HG02610 (cell line): ENCODE data around the gene ADAD2.

ENCODE experiments used
- ATAC-seq: cut with Tn5 transposase; IDR thresholded peaks from one replicate; pipeline ENCODE4 v1.9.1; 2021; ENCODE audit warnings: mild to moderate bottlenecking, moderate library complexity; ENCODE audit not compliant: unreplicated experiment

ADAD2 gene

DNA sequence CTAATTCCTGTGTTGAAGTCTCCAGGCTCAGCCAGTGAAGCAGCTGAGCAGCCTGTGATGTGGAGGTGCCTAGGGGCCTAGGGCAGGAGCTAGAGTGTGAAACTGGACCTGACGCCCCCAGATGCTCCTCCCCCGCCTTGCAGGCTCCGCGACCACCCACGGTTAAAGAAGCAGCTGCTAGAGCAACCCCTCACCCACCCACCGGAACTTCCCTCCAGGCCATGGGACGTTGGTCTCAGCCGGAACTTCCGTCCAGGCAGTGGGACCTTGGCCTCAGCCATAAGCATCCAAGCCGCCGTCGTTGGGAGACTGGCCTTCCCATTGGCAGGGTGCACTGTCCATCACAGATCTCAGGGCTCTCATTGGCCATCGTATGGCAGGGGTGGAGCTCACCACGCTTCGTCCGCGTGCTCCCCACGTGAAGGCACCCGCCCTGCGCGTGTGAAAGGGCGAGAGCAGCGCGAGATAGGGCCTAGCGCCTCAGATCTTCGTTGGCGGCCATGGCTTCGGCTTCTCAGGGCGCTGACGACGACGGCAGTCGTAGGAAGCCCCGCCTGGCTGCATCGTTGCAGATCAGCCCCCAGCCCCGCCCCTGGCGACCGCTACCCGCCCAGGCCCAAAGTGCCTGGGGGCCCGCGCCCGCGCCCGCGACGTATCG is at the start of gene ADAD2:
Gene ADAD2 (plus strand): TSS at position 427 of the 658 bp plus-strand sequence. CDS start 74 bp downstream, at position 501.
- no peak for ATAC-seq

DNA sequence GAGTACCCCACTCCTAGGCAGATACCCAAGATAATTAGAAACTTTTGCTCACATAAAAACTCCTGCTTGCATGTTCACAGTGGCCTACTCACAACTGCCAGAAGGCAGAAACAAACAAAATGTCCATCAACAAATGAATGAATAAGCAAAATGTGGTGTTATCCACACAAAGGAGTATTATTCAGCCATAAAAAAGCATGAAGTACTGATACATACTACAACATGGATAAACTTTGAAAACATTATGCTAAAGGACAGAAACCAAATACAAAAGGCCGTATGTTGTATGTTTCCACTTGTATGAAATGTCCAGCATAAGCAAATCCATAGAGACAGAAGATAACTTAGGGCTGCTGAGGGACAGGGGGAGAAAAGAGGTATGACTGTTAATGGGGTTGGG is 47.9 kb upstream of the ADAD2 start:
- ATAC-seq: no peak

DNA sequence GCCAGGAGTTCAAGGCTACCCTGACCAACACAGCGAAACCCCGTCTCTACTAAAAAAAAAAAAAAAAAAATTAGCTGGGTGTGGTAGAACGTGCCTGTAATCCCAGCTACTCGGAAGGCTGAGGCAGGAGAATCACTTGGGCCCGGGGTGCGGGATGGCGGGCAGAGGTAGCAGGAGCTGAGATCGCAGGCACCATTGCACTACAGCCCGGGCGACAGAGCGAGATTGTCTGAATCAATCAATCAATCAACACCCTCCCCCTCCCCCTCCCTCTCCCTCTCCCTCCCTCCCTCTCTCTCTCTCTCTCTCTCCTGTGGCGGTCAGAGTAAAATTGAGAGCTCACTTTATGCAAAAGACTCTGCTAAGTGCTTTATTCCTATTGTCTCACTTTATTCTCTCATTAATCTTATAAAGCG is 47.2 kb upstream of the ADAD2 start:
- ATAC-seq: no peak

DNA sequence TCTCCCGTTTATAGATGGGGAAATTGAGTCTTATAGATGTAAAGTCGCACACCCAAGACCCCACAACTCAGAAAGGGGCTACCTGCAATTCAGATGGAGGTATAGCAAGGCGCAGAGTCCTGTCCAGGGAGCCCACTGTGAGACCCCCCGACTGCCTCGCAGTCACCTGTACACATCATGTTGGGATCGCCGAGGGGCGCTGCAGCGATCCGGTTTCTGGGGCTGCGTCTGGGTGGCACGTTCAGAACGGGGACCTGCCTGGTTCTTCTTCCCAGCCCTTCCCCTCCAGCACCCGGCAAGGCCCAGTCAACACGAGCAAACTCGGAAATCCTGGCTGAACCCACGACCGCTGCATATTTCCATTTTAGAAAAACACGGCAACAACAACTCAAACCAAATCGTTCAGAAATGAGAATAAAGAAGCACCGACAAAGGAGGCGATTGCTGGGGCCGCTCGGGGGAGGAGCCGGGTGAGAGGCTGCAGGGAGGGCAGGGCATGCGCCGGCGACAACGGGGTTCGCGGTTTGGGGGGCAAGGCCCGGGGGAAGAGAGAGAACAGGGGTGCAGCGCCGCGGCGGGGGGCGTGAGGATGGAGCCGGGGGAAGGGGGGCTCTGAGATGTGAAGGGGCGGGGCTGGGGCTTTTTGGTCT is 46.6 kb upstream of the ADAD2 start:
- no peak for ATAC-seq

DNA sequence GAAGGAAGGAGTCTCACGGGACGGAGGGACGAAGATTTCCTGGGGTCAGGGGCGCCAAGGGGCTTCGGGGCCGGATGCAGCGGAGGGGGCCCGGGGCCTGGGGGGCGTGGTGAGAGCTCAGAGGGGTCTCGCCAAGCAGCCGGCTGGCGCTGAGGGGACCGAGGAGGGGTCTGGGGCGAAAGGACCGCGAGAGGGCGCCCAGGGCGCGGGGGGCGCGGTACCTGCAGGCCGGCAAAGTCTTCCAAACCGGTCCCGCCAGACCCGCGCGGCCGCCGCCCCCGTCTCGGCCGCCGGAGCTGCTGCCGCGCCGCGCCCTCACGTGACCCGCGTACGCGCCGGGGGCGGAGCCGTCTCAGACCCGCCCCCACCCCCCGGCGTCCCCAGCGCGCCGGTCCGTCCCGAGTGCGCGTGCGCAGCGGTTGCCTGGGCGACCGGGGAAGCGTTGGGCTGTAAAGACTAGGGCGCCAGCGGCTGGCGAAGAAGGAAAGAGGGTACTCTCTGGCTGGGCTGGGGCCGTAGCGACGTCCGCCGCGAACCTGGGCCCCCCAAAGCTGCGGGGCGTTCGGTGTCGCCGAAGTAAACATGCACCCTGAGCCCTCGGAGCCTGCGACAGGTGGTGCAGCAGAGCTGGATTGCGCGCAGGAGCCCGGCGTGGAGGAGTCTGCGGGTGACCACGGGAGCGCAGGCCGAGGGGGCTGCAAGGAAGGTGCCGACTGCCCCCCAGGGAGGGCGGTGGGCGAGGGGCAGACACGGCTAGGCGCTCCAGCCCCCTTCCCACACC is 45.9 kb upstream of the ADAD2 start, which contains the start of the genes DNAAF1 and HSDL1:
Gene DNAAF1 (plus strand): TSS at position 450 of the 781 bp plus-strand sequence. CDS start 133 bp downstream, at position 583.
Gene HSDL1 (minus strand): TSS at position 319 of the 781 bp plus-strand sequence. CDS start 13,856 bp downstream, outside the sequence.
- peak; percentile 77 for ATAC-seq

DNA sequence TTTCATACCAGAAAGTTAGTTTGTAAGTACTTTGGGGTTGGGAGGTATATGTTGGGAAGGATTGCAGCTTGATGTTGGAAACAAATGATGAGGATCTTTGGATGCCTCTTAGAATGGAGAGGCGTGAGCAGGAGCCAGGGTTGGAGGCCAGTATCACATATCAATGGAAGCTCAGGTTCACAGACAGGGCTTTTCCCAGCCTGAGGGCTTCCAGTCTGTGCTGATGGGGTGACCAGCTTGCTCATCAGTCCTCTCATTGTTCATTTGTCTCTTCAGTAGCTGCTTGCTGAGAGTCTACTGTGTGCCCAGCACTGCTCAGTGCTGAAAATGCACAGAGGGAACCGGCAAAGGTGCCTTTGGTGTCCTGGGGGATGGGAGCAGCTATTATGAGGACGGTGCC is 40.0 kb upstream of the ADAD2 start:
- ATAC-seq: no peak

DNA sequence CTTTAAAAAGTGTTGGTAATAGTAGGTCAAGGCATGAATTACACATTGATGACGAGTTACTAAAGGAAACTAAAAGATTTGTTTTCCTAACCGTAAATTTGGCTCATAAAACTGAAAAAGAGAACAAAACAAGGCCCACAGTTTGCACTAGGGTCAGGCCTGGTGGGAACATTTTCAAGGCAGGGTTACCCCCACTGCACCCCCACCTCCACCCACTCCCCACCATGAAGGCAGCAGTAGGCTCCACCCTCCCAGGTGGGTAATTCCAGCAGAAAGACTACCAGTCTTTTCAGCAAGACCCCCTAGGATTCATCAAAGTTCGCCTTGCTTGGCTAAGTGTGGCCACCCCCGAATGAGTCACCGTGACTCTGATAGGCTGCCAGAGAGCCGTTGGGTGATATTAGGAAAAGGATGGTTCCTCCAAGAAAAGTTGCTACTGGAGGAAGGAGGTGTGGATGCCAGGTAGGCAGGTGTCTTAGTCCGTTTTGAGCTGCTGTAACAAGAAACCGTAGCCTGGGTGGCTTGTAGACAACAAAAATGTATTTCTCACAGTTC is 37.2 kb upstream of the ADAD2 start:
- no peak for ATAC-seq

DNA sequence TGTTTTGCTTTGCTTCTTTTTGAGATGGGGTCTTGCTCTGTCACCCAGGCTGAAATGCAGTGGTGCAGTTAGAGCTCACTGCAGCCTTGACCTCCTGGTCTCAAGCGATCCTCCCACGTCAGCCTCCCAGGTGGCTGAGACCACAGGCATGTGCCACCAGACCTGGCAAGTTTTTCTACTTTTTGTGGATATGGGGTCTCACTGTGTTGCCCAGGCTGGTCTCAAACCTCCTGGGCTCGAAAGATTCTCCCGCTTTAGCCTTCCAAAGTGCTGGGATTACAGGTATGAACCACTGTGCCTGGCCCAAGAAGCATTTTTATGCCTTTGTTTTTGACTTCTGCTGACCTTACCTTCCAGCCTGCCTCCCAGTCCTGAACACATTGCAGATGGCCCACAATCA is 35.7 kb upstream of the ADAD2 start:
- ATAC-seq: no peak

DNA sequence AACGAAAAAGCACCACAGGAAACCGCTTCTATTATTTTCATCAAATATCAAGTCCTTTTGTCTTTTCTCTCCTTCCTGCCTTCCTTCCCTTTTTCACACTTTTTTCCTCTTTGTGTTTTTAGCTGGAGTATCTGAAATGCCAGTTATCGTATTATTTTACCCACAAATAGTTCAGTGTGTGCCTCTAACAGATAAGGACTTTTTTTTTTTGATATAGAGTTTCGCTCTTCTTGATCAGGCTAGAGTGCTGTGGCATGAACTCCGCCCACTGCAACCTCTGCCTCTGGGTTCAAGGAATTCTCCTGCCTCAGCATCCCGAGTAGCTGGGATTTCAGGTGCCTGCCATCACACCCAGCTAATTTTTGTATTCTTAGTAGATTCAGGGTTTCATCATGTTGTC is 35.2 kb upstream of the ADAD2 start:
- ATAC-seq: no peak

DNA sequence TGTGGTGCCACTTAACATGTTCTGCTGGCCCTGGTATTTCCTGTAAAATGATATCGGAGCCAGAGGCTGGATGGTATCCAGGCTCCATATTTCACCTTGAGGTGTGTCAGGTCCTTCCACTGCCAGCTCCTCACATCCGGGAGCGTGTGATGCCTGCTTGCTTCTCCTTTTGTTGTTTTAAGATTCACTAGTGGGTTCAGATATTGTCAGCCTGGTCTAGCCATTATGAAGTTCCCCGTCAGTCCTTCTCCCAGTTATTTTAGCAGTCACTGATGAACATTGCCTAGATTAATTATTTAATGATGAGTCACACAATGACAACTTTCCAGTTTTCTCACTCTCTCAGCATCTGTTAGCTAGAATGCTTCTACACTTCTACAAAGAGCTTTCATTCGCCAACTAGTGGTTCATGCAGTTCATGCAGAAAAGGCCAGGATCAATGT is 34.6 kb upstream of the ADAD2 start:
- no peak for ATAC-seq

DNA sequence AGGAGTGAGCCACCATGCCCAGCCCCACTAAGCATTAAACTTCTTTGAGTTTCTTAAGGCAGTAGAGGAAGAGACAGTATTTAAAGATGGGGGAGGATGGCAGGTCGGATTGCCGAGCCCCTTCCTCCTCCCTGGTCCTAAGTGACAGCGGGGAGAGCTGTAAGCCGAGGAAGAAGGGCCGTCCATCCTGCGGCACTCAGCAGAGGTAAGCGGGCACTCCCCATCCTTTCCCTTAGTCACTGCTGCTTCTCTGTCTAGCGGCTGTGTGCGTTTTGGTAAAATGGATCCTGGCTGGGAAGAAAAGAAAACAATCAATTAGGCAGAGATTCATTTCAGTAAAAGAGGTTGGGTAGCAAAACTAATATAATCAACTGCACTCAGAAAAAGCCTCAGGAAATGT is 31.9 kb upstream of the ADAD2 start:
- ATAC-seq: no peak

DNA sequence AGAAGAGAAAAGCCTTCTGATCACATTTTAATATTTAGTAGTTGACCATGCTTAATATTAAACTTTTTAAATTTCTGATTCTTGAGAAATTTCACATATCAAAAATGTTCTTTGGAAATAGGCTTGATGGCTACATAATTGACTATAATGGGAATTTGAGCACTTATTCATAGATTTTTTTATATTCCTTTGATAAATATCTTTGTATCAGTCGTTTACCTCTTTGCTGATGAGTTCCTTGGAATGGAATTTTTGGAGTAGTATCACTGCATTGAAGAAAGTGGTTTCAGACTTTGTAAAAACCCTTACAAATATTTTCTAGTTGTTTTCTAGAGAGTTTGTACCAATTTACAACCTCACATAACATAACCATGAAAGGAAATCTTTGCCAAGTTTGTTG is 31.2 kb upstream of the ADAD2 start:
- no peak for ATAC-seq

DNA sequence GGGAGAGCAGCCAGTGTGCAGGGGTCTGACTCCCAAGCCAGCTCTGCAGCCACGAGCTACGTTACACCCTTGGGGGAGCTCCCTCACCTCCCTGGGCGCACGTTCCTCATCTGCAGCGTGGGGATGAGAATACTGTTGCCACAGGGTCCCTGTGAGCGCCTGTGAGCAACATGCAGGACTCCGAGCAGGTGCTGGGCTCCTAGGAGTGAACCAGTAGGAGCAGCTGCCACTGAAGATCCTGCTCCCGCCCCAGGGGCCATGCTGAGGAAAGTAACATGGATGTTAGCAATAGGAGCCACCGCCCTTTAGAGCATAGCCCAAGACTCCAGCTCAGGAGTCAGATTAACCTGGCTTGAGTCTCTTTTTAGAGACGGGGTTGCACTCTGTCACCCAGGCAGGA is 29.9 kb upstream of the ADAD2 start:
- no peak for ATAC-seq

DNA sequence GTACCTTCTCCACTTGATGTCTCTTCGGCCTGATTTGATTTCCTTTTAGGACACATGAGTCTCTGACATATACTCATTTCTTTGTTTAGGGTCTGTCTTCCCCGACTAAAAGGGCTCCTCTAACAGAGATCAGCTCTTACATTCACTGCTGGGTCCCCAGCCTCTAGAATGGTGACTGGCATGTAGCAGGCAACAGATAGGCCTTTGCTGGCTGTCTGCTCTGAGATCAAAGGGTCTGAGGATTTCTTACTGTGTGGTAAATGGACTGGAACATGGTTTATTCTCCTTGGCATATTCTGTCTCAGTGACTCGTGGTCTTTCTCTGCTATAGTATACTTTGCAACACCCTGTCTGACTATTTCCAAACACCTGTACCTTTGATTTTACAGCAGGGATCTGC is 29.2 kb upstream of the ADAD2 start:
- no peak for ATAC-seq

DNA sequence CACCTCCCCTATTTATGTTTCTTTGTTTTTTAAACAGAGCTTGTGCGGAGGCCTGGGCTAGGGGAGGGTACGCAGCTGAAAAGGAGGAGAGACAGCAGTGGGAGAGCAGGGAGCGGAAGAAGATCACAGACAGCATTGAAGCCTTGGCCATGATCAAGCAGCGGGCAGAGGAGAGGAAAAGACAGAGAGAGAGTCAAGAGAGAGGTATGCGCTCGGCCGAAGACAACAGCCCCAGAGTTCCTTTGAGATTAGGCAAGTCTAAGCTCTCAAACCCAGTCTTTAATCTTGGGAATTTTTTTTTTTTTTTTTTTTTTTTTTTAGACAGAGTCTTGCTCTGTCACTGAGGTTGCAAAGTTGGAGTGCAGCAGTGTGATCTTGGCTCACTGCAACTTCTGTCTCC is 25.2 kb upstream of the ADAD2 start:
- ATAC-seq: no peak

DNA sequence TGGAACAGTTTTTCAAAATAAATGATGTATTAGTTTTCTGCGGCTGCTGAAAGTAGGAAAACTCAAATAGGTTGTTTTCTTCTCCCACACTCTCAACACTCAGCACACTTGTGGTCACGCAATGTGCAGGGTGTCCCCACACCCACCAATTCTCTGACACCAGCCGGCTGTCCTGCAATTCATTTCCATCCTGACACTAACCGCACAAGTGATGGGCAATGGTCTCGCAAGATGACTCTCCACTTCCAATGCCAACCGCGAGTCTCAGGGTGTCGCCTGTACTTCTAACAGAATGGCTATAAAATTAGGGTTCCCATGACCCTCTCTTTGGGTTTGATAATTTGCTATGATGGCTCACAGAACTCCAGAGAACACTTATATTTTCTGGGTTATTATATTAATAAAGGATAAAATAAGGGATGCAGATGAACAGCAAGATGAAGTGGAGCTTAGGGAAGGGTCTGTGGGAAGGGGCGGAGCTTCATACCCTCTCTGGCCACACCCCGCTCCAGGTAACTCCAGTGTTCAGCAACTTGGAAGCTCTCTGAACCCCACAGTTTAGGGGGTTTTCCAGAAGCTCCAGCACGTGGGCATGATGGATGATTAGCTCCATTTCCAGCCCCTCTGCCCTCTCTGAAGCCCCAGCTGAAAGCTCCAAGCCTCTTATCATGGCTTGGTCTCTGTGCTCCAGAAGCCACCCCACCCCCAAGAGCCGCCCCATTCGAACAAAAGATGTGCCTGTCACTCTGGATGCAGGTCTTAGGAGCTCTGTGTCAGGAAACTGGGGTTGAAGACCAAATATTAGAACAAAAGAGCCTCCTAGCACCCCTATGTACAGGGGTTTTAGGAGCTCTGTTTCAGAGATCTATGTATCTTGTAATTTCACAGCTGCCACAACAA is 23.9 kb upstream of the ADAD2 start:
- no peak for ATAC-seq

DNA sequence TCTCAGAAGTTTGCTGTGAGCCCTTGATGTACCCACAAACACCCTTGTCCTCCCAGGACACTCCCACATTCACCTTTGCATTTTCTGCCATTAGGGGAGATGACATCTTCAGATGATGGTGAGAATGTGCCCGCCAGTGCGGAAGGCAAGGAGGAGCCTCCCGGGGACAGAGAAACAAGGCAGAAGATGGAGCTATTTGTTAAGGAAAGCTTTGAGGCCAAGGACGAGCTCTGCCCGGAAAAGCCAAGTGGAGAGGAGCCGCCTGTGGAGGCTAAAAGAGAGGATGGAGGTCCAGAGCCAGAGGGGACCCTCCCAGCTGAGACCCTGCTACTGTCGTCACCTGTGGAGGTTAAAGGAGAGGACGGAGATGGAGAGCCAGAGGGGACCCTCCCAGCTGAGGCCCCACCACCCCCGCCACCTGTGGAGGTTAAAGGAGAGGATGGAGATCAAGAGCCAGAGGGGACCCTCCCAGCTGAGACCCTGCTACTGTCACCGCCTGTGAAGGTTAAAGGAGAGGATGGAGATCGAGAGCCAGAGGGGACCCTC is 21.1 kb upstream of the ADAD2 start:
- ATAC-seq: no peak

DNA sequence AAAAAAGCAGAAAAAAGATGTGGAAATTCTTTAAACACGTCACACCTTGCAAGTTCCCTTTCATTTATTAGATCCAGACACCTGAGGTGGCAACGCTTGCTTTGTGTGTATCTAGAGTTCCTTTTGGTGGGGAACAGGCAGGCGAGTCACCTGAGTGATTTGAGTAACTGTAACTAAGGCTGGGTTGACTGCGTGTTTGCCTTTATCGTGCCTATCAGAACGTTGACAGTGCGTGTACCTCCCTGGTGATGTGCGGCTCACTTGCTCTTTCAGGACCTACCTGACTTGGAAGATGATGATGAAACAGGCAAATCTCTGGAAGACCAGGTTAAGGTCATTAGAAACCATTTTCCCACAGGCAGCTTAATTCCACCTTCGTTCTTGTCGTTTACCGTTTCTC is 16.6 kb upstream of the ADAD2 start:
- ATAC-seq: no peak

DNA sequence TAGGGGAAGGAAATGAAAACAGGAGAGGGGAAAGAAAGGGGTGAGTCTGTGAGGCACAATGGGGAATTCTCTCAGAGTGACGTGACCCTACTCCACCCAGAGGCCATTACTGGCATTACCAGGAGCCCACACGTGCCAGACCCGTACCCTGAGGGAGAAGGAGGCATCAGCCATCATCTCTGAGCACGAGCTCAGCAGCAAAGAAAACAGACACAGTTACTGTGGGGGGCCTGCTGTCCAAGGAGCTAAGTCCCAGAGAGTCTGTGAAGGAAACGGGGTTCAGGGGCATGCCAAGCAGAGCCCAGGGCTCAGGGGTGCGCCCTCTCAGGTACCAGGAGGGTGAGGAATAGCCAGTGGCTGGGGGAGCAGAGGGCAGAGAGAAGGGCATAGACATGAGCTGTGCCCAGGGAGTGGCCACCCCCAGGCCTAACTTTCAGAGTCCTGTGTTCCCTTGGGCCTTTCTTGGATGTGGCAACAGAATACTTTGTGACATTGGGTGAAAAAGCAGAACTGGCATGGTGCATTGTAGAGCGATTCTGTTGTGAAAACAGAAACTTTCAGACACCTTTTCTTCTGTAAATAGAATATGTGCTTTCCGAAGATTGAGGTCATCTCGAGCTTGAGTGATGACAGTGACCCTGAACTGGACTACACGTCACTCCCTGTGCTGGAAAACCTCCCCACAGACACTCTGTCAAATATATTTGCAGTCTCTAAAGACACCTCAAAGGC is 15.4 kb upstream of the ADAD2 start:
- peak; percentile 76 for ATAC-seq
